A549 (cell line): Measurements from ENCODE around the gene ARID5A. TPM values are rescaled to one million over a fixed set of nuclear protein-coding genes. Genes with fewer than 3 reads are reported as not detected.

Experiments
- ATAC-seq, 2 experiments: fragments of 200-7000 bp in 1 of 2; fragments of >200 bp in 1 of 2; cut with Nextera tagmentation in 1 of 2; cut with Tn5 transposase in 1 of 2; 3 replicates each; pipeline versions ENCODE4 v1.8.0 to v1.9.1; 2018 to 2020; ENCODE audit warnings: mild to moderate bottlenecking in 1 of 2, moderate library complexity in 1 of 2
- CTCF ChIA-PET: fragments of 300-600 bp; sonication (Branson Sonifier 250); formaldehyde crosslinking; extraction: SDS; loops from one replicate; lab custom pipeline; 2021; ENCODE audit warnings: antibody characterized with exemption, inconsistent platforms; lab: Yijun Ruan, JAX
- POLR2A ChIA-PET: fragments of 350-600 bp; formaldehyde crosslinking; extraction: SDS; loops from one replicate; lab custom pipeline; 2021; ENCODE audit warnings: antibody characterized with exemption, inconsistent platforms; lab: Yijun Ruan, JAX
- DNase-seq, 2 experiments: peaks; one replicate each; pipeline versions ENCODE4 v3.0.0 to v3.0.0-alpha.2; 2011 to 2016; ENCODE audit warnings: low read depth in 1 of 2, low spot score in 1 of 2
- FAIRE-seq: peaks from 2 replicates; lab custom pipeline; 2011; peaks lifted over from hg19 to GRCh38; lab: Jason Lieb, UNC
- H3K27ac ChIP-seq, 2 experiments: fragments of >200 bp; sonication (Bioruptor Twin); formaldehyde crosslinking; 3 replicates each; pipeline ENCODE4 v1.5.1; 2016 to 2017
- H3K4me1 ChIP-seq: fragments of >200 bp; sonication (Bioruptor Twin); formaldehyde crosslinking; 3 replicates; pipeline ENCODE4 v1.6.1; 2016
- H3K4me2 ChIP-seq: fragments of >200 bp; sonication (Bioruptor Twin); formaldehyde crosslinking; 3 replicates; pipeline ENCODE4 v1.6.1; 2016
- H3K4me3 ChIP-seq: fragments of >200 bp; sonication (Bioruptor Twin); formaldehyde crosslinking; 3 replicates; pipeline ENCODE4 v1.5.1; 2016
- H3K9me3 ChIP-seq: fragments of >200 bp; sonication (Bioruptor Twin); formaldehyde crosslinking; 3 replicates; pipeline ENCODE4 v1.6.1; 2016
- CHD2 ChIP-seq: fragments of 150-350 bp; IDR thresholded peaks from 2 replicates; pipeline ENCODE4 v1.6.1; 2014; ENCODE audit warnings: low read length; ENCODE audit not compliant: partially characterized antibody
- KDM1A ChIP-seq: fragments of 200-600 bp; sonication (generic); IDR thresholded peaks from 2 replicates; pipeline ENCODE4 v1.6.1; 2016; ENCODE audit warnings: low read depth, mild to moderate bottlenecking
- KDM5A ChIP-seq: fragments of 200-600 bp; sonication (generic); IDR thresholded peaks from 2 replicates; pipeline ENCODE4 v1.6.1; 2016; ENCODE audit warnings: antibody characterized with exemption, mild to moderate bottlenecking
- MAZ ChIP-seq: fragments of 150-350 bp; IDR thresholded peaks from 2 replicates; pipeline ENCODE4 v1.6.1; 2014; ENCODE audit warnings: antibody characterized with exemption, low read depth, low read length, borderline replicate concordance
- MYC ChIP-seq: IDR thresholded peaks from 2 replicates; pipeline ENCODE4 v1.6.1; 2012; ENCODE audit warnings: mild to moderate bottlenecking, inconsistent platforms, low read length, improper control_type of control experiment, borderline replicate concordance
- PHF8 ChIP-seq: fragments of 200-600 bp; sonication (generic); IDR thresholded peaks from 2 replicates; pipeline ENCODE4 v1.6.1; 2016; ENCODE audit warnings: low read depth, mild to moderate bottlenecking, antibody characterized with exemption, moderate library complexity, borderline replicate concordance
- POLR2A ChIP-seq: IDR thresholded peaks from 2 replicates; pipeline ENCODE4 v1.6.1; 2012; ENCODE audit warnings: mild to moderate bottlenecking, low read length
- POLR2AphosphoS2 ChIP-seq: conservative IDR thresholded peaks from 2 replicates; pipeline ENCODE4 v1.6.1; 2012; ENCODE audit warnings: low read length, improper control_type of control experiment, inconsistent platforms
- RCOR1 ChIP-seq: fragments of 150-350 bp; IDR thresholded peaks from 2 replicates; pipeline ENCODE4 v1.6.1; 2014; ENCODE audit warnings: antibody characterized with exemption, low read length, low read depth
- RFX5 ChIP-seq: fragments of 450-650 bp; IDR thresholded peaks from 2 replicates; pipeline ENCODE4 v1.7.1; 2014; ENCODE audit warnings: antibody characterized with exemption, mild to moderate bottlenecking, moderate library complexity
- SMC3 ChIP-seq: fragments of >200 bp; sonication (Bioruptor Twin); formaldehyde crosslinking; IDR thresholded peaks from 3 replicates; pipeline ENCODE4 v1.6.1; 2018; ENCODE audit warnings: inconsistent platforms
- ZC3H11A ChIP-seq: fragments of 450-650 bp; IDR thresholded peaks from 2 replicates; pipeline ENCODE4 v1.6.1; 2014; ENCODE audit warnings: antibody characterized with exemption, mild to moderate bottlenecking
- WGBS: methylation state at CpG from one replicate; pipeline ENCODE4 v1.1.6; 2017; ENCODE audit errors: missing lambda C conversion rate; 5-methylcytosine and 5-hydroxymethylcytosine counted together
- polyA minus RNA-seq: library from RNA; depleted of rRNA, polyadenylated mRNA; stranded (reverse); fragments of >200 nt; gene quantifications from 2 replicates; pipeline ENCODE4 v1.2.3, GENCODE V29; 2011; rRNA and poly(A)+ RNA removed
- polyA plus RNA-seq, 4 experiments: library from polyadenylated mRNA; depleted of rRNA in 3 of 4; stranded (reverse); fragments of >200 nt; fragmentation: RNase III in 1 of 4; extraction: RNeasy Plus Mini Kit Qiagen cat#74134 plus additional on column Dnase treatment in 1 of 4; gene quantifications; 2 replicates in 3 of 4; 3 replicates in 1 of 4; pipeline ENCODE4 v1.2.3, GENCODE V29; 2011 to 2017
- TF ChIP-seq, protein P1 (sequence below): fragments of >200 bp; sonication (Bioruptor Twin); formaldehyde crosslinking; IDR thresholded peaks from 2 replicates; pipeline ENCODE4 v1.6.1; 2016
- TF ChIP-seq, protein P2 (sequence below): fragments of 250-450 bp; sonication (Bioruptor Pico); IDR thresholded peaks from 2 replicates; pipeline ENCODE4 v1.5.0; 2020; ENCODE audit warnings: low read depth, mild to moderate bottlenecking, moderate library complexity
- TF ChIP-seq, protein P3 (sequence below): fragments of 450-650 bp; IDR thresholded peaks from 2 replicates; pipeline ENCODE4 v1.6.1; 2014; ENCODE audit warnings: antibody characterized with exemption

ARID5A gene, protein sequence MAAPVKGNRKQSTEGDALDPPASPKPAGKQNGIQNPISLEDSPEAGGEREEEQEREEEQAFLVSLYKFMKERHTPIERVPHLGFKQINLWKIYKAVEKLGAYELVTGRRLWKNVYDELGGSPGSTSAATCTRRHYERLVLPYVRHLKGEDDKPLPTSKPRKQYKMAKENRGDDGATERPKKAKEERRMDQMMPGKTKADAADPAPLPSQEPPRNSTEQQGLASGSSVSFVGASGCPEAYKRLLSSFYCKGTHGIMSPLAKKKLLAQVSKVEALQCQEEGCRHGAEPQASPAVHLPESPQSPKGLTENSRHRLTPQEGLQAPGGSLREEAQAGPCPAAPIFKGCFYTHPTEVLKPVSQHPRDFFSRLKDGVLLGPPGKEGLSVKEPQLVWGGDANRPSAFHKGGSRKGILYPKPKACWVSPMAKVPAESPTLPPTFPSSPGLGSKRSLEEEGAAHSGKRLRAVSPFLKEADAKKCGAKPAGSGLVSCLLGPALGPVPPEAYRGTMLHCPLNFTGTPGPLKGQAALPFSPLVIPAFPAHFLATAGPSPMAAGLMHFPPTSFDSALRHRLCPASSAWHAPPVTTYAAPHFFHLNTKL
- polyA plus RNA-seq (2011; rRNA removed), result 1.2 and 1.5 TPM in 2 replicates
- polyA plus RNA-seq (2012; cell fraction: cytosol; rRNA removed), result 3.5 and 4.8 TPM in 2 replicates
- polyA plus RNA-seq (2012; cell fraction: nucleus; rRNA removed), result 7.4 and 9.1 TPM in 2 replicates
- polyA plus RNA-seq (2017; fragmentation: RNase III; extraction: RNeasy Plus Mini Kit Qiagen cat#74134 plus additional on column Dnase treatment), result 4.0 to 4.4 TPM (median 4.2 TPM) in 3 replicates
- 0.79 and 1.6 TPM in 2 replicates for polyA minus RNA-seq

DNA sequence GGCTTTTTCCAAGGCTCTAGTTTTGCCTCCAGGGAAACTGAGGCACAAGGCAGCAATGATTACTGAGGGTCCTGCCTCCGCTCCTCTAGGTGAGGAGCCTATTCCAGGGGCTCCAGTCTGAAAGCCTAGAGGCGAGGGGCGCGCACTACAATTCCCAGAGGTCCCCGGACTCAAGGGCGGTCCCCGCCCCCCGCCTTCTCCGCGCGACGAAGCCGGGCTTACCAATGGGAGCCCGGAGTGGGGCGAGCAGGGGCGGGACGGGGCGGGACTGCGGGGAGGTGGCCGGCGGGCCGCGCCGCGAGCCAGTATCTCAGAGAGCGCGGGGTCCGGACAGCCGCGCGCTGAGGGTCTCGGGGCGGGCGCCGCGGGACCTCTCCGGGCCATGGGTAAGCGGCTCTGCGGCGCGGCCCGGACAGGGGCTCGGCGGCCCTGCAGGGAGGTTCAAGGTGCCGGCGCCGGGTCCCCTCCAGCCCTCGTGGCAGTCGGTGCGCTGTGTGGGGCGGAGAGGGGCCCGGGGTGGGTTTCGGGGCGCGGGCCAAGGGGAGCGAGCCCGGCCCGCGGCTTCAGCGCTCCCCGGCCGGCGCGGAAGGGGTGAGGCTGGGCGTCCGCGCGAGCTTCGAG is at the start of gene ARID5A:
TSS of gene ARID5A (plus strand) at position 308 of the 621 bp plus-strand sequence. CDS start at position 383, 75 bp downstream.
- FAIRE-seq (no peak), ATAC-seq (peak; percentile 85 to 96), DNase-seq (peak; percentile 84 to 90)
- no peaks in the 10 kb centered on the region for H3K9me3 ChIP-seq
- WGBS, result under 1% methylated on average over 17 of the region's 69 CpGs
- H3K4me2 ChIP-seq, result peak within 1 kb of the TSS; percentile 100
- POLR2A ChIA-PET, result no interaction called here
- TF ChIP-seq POLR2A, result peak; percentile 30
- no peak for TF ChIP-seq RFX5
- TF ChIP-seq PHF8, result peak; percentile 73; the same call in 1 of the 2 replicates
- peaks cover 45% of the 10 kb centered on the region for H3K4me1 ChIP-seq
- H3K4me3 ChIP-seq, result peak within 1 kb of the TSS; percentile 99
- peak within 1 kb of the TSS; percentile 80 to 88 for H3K27ac ChIP-seq
- CTCF ChIA-PET, result interaction anchor here (1.1 to 6.0 kb wide), 4 partner anchors 13 to 225 kb away, joined by 3 to 60 read pairs (median 20); partner anchors contain the start of gene CNNM4

DNA sequence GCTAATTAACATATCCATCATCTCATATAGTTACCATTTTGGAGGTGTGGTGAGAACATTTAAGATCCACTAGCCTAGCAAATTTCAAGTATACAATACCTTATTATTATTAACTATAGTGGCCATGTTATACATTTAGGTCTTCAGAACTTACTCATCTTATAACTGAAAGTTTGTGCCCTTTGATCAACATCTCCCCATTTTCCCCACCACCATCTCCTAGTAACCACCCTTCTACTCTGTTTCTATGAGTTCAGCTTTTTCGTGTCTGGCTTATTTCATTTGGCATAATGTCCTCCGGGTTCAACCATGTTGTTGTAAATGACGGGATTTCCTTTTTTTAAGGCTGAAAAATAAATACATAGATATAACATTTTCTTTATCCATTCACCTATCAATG is 47.3 kb upstream of the ARID5A start:
- Histone ChIP-seq H3K4me3 (no peak overlapping the region), H3K4me2 (no peak overlapping the region), H3K27ac (no peak overlapping the region), H3K9me3 (peaks cover 4% of the 10 kb centered on the region; the same call in 1 of the 3 replicates), H3K4me1 (no peaks in the 10 kb centered on the region)
- FAIRE-seq (no peak), DNase-seq (no peak), ATAC-seq (no peak)
- WGBS, result 75% methylated on average over 3 of the region's 3 CpGs
- CTCF ChIA-PET, result interaction anchor here (1.8 kb wide), 1 partner anchor 20 kb away, joined by 6 read pairs; no protein-coding TSS in a partner anchor
- TF ChIP-seq KDM1A (no peak), KDM5A (no peak), MAZ (no peak), POLR2AphosphoS2 (no peak)
- POLR2A ChIA-PET, result no interaction called here

DNA sequence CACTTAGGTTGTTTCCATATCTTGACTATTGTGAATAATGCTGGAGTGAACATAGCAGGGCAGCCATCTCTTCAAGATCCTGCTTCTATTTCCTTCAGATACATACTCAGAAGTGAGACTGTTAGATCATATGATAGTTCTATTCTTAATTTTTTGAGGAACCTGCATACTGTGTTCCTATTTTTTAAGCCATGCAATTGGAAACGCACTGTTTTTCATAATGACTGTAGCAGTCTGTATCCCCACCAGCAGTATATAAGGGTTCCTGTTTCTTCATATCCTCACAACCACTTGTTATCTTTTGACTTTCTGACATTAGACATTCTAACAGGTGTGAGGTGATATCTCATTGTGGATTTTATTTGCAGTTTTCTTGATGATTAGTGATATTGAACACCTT is 46.9 kb upstream of the ARID5A start:
- ATAC-seq (no peak), FAIRE-seq (no peak)
- H3K4me2 ChIP-seq, result no peak overlapping the region
- TF ChIP-seq CHD2, result no peak
- no peak for TF ChIP-seq ZC3H11A
- TF ChIP-seq, protein P1, sequence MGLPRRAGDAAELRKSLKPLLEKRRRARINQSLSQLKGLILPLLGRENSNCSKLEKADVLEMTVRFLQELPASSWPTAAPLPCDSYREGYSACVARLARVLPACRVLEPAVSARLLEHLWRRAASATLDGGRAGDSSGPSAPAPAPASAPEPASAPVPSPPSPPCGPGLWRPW, result no peak
- TF ChIP-seq, protein P2, sequence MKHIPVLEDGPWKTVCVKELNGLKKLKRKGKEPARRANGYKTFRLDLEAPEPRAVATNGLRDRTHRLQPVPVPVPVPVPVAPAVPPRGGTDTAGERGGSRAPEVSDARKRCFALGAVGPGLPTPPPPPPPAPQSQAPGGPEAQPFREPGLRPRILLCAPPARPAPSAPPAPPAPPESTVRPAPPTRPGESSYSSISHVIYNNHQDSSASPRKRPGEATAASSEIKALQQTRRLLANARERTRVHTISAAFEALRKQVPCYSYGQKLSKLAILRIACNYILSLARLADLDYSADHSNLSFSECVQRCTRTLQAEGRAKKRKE (CRISPR knock-in tag), result no peak
- no peak for TF ChIP-seq MYC
- TF ChIP-seq, protein P3, sequence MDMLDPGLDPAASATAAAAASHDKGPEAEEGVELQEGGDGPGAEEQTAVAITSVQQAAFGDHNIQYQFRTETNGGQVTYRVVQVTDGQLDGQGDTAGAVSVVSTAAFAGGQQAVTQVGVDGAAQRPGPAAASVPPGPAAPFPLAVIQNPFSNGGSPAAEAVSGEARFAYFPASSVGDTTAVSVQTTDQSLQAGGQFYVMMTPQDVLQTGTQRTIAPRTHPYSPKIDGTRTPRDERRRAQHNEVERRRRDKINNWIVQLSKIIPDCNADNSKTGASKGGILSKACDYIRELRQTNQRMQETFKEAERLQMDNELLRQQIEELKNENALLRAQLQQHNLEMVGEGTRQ, result no peak
- TF ChIP-seq RCOR1, result no peak
- no peak for TF ChIP-seq MAZ
- TF ChIP-seq SMC3, result no peak
- TF ChIP-seq, all 56 proteins: peak for 0
- Histone ChIP-seq H3K27ac (no peak overlapping the region), H3K4me3 (no peak overlapping the region), H3K9me3 (peaks cover 4% of the 10 kb centered on the region; the same call in 1 of the 3 replicates), H3K4me1 (no peaks in the 10 kb centered on the region)
- 26% methylated on average over 1 of the region's 1 CpG for WGBS
- CTCF ChIA-PET, result interaction anchor here (1.0 kb wide), 1 partner anchor 83 kb away, joined by 3 read pairs; no protein-coding TSS in a partner anchor
- DNase-seq, result no peak
- POLR2A ChIA-PET, result no interaction called here
